ENCODE results near the gene EREG.

- no peak for TF ChIP-seq POLR2AphosphoS5 (IDR thresholded peaks at IDR 0.05)
- no peak for TF ChIP-seq CTCF (IDR thresholded peaks at IDR 0.05)
- TF ChIP-seq POLR2A (IDR thresholded peaks at IDR 0.05) = no peak
- no peak for TF ChIP-seq EP300 (IDR thresholded peaks at IDR 0.05)
These were observed 40.7 kb upstream of the EREG start for GRCh38 chr4:74324262-74324661.
